ENCODE results near the gene INIP. TPM values are rescaled to one million over a fixed set of nuclear protein-coding genes. Genes with fewer than 3 reads are reported as not detected.

Gene INIP
- total and polyA plus RNA-seq, 9 of the 15 experiments (the other 6 are each of a cell fraction or from before 2014, with no cell fraction given) = 11.9 to 87.9 (median 37.3) TPM

- TF ChIP-seq IRF1 (CRISPR knock-in tag; IDR thresholded peaks at IDR 0.05; ENCODE audit: borderline replicate concordance) (no peak), ATF7 (IDR thresholded peaks at IDR 0.05) (peak; percentile 85), ZNF512 (tag; IDR thresholded peaks at IDR 0.05) (no peak), EWSR1 (IDR thresholded peaks at IDR 0.05; ENCODE audit: borderline replicate concordance, low read depth, partially characterized antibody) (no peak), TBL1XR1 (IDR thresholded peaks at IDR 0.05; ENCODE audit: low read length in 2 of 2) (no peak), MBD1 (CRISPR knock-in tag; IDR thresholded peaks at IDR 0.05) (no peak), CREB3 (tag; conservative IDR thresholded peaks at IDR 0.05; ENCODE audit: low read depth) (no peak), MAFK (IDR thresholded peaks at IDR 0.05; ENCODE audit: low read length) (no peak), ZBTB8A (IDR thresholded peaks at IDR 0.05; ENCODE audit: partially characterized antibody) (no peak), XRCC4 (IDR thresholded peaks at IDR 0.05; ENCODE audit: extremely low read depth, insufficient read depth, insufficient read length) (no peak), CREBBP (IDR thresholded peaks at IDR 0.05; ENCODE audit: low read depth, low read length) (no peak), MYBL2 (IDR thresholded peaks at IDR 0.05; ENCODE audit: low read depth) (peak; percentile 61; the same call in 1 of the 2 replicates), MYBL2 (CRISPR knock-in tag; IDR thresholded peaks at IDR 0.05; ENCODE audit: borderline replicate concordance) (no peak), PTTG1 (tag; IDR thresholded peaks at IDR 0.05; ENCODE audit: low read depth) (no peak), PREB (CRISPR knock-in tag; IDR thresholded peaks at IDR 0.05) (no peak), ARID3A (IDR thresholded peaks at IDR 0.05; ENCODE audit: borderline replicate concordance, low read depth, low read length) (no peak), NFIC (IDR thresholded peaks at IDR 0.05) (no peak), RCOR1 (IDR thresholded peaks at IDR 0.05; ENCODE audit: borderline replicate concordance in 1 of 2, low read depth in 2 of 2, low read length in 2 of 2) (no peak), SIRT6 (IDR thresholded peaks at IDR 0.05; ENCODE audit: low read depth, low read length) (no peak), ZNF780A (CRISPR knock-in tag; IDR thresholded peaks at IDR 0.05) (no peak)
Observed at GRCh38 chr9:112717661-112718331, at the start of gene INIP (continued).
